ENCODE measurements around the gene CLDN12. TPM values are rescaled to one million over a fixed set of nuclear protein-coding genes. Genes with fewer than 3 reads are reported as not detected.

Gene CLDN12
- total and polyA plus RNA-seq, 2 of the 13 experiments (the other 11 are each of a cell fraction or from before 2014, with no cell fraction given) = 44.1 to 114 TPM

DNA sequence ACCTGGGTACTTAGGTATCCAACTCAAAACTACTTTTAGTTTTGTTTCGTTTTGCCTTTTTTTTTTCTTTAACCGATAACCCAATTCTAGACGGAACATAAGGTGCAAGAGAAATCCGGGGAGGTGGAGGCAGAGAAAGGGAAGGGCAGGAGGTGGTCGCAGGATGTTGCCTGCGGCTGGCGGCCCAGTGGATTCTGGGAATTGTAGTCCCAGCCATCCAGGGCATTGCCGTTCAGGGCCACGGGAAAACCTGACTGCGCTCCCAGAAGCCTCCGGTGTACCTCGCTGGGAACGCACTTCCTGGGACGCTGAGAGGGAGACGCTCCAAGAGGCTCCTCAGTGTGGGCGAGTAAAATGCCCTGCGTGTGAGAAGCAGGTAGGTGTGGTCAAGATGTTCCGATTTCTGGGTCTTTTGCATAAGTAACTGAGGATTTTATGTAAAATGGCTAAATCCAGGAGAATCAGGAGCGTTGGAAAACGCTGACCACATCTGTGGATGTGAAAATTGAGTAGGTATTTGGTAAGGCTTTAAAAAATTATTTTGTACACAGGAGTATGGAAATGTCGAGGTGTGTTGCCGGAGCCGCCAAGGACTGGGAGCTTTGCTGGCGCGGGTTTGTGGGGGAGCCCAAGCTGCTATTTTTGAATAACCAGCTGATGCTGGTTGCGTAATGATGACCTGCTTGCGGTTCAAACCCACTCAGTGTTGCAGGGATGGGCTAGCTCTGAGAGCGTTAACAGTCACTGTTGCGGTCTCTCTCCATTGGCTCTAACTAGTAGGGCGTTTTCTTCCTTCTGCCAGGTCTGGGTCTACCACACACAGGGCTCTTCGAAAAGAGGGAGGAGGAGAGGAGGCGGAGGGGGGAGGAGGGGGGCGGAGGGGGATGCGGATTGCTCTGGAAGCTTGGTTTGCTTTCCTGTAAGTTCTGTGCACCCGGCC, at the start of gene CLDN12 (continued):
- TF ChIP-seq, protein P1, sequence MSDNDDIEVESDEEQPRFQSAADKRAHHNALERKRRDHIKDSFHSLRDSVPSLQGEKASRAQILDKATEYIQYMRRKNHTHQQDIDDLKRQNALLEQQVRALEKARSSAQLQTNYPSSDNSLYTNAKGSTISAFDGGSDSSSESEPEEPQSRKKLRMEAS (IDR thresholded peaks at IDR 0.05) = peak; percentile 73
- no peak for TF ChIP-seq ZC3H13 (CRISPR knock-in tag; IDR thresholded peaks at IDR 0.05)
- 0 out of 2 replicates have a peak, but pooled peaks have one; percentile 78 for TF ChIP-seq RELA (CRISPR knock-in tag; IDR thresholded peaks at IDR 0.05)
- TF ChIP-seq CENPT (CRISPR knock-in tag; IDR thresholded peaks at IDR 0.05; ENCODE audit: low read depth) = no peak
- no peak for TF ChIP-seq ZNF891 (CRISPR knock-in tag; IDR thresholded peaks at IDR 0.05)
- TF ChIP-seq SOX5 (CRISPR knock-in tag; IDR thresholded peaks at IDR 0.05; ENCODE audit: borderline replicate concordance) = peak; percentile 47; the same call in 1 of the 2 replicates
- no peak for TF ChIP-seq ZNF264 (CRISPR knock-in tag; IDR thresholded peaks at IDR 0.05)
- peak; percentile 22; the same call in 1 of the 2 replicates for TF ChIP-seq ZNF292 (CRISPR knock-in tag; IDR thresholded peaks at IDR 0.05; ENCODE audit: borderline replicate concordance, low read depth)
- TF ChIP-seq, protein P2, sequence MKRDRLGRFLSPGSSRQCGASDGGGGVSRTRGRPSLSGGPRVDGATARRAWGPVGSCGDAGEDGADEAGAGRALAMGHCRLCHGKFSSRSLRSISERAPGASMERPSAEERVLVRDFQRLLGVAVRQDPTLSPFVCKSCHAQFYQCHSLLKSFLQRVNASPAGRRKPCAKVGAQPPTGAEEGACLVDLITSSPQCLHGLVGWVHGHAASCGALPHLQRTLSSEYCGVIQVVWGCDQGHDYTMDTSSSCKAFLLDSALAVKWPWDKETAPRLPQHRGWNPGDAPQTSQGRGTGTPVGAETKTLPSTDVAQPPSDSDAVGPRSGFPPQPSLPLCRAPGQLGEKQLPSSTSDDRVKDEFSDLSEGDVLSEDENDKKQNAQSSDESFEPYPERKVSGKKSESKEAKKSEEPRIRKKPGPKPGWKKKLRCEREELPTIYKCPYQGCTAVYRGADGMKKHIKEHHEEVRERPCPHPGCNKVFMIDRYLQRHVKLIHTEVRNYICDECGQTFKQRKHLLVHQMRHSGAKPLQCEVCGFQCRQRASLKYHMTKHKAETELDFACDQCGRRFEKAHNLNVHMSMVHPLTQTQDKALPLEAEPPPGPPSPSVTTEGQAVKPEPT (CRISPR knock-in tag; IDR thresholded peaks at IDR 0.05; ENCODE audit: low read depth) = no peak; the same call in 1 of the 2 replicates
- TF ChIP-seq, protein P3, sequence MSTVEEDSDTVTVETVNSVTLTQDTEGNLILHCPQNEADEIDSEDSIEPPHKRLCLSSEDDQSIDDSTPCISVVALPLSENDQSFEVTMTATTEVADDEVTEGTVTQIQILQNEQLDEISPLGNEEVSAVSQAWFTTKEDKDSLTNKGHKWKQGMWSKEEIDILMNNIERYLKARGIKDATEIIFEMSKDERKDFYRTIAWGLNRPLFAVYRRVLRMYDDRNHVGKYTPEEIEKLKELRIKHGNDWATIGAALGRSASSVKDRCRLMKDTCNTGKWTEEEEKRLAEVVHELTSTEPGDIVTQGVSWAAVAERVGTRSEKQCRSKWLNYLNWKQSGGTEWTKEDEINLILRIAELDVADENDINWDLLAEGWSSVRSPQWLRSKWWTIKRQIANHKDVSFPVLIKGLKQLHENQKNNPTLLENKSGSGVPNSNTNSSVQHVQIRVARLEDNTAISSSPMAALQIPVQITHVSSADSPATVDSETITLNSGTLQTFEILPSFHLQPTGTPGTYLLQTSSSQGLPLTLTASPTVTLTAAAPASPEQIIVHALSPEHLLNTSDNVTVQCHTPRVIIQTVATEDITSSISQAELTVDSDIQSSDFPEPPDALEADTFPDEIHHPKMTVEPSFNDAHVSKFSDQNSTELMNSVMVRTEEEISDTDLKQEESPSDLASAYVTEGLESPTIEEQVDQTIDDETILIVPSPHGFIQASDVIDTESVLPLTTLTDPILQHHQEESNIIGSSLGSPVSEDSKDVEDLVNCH (CRISPR knock-in tag; IDR thresholded peaks at IDR 0.05) = 0 out of 2 replicates have a peak, but pooled peaks have one; percentile 53
- TF ChIP-seq, protein P4, sequence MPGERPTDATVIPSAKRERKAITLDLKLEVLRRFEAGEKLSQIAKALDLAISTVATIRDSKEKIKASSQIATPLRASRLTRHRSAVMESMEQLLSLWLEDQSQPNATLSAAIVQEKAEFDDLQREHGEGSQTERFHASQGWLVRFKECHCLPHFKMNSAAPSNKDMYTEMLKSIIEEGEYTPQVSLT (CRISPR knock-in tag; IDR thresholded peaks at IDR 0.05; ENCODE audit: borderline replicate concordance, low read depth) = no peak
- peak; percentile 82; the same call in 1 of the 2 replicates for TF ChIP-seq AHR (CRISPR knock-in tag; IDR thresholded peaks at IDR 0.05)
- TF ChIP-seq ATF7-NPFF (CRISPR knock-in tag; IDR thresholded peaks at IDR 0.05; ENCODE audit: low read depth) = no peak; the same call in 1 of the 2 replicates
- TF ChIP-seq ZNF615 (CRISPR knock-in tag; IDR thresholded peaks at IDR 0.05; ENCODE audit: borderline replicate concordance) = no peak
- no peak for TF ChIP-seq TAF15 (IDR thresholded peaks at IDR 0.05; ENCODE audit: low read depth, low read length, poor library complexity, severe bottlenecking)
- TF ChIP-seq TBX3 (IDR thresholded peaks at IDR 0.05; ENCODE audit: borderline replicate concordance) = no peak
- no peak for TF ChIP-seq ZNF235 (CRISPR knock-in tag; IDR thresholded peaks at IDR 0.05; ENCODE audit: borderline replicate concordance)
- TF ChIP-seq, protein P5, sequence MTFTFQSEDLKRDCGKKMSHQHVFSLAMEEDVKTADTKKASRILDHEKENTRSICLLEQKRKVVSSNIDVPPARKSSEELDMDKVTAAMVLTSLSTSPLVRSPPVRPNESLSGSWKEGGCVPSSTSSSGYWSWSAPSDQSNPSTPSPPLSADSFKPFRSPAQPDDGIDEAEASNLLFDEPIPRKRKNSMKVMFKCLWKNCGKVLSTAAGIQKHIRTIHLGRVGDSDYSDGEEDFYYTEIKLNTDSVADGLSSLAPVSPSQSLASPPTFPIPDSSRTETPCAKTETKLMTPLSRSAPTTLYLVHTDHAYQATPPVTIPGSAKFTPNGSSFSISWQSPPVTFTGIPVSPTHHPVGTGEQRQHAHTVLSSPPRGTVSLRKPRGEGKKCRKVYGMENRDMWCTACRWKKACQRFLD (CRISPR knock-in tag; IDR thresholded peaks at IDR 0.05; ENCODE audit: borderline replicate concordance) = no peak
- no peak for TF ChIP-seq SMC3 (IDR thresholded peaks at IDR 0.05; ENCODE audit: low read length)
- peak; percentile 71; the same call in 1 of the 2 replicates for TF ChIP-seq KDM2A (CRISPR knock-in tag; IDR thresholded peaks at IDR 0.05; ENCODE audit: borderline replicate concordance, low read depth)
- TF ChIP-seq, protein P6, sequence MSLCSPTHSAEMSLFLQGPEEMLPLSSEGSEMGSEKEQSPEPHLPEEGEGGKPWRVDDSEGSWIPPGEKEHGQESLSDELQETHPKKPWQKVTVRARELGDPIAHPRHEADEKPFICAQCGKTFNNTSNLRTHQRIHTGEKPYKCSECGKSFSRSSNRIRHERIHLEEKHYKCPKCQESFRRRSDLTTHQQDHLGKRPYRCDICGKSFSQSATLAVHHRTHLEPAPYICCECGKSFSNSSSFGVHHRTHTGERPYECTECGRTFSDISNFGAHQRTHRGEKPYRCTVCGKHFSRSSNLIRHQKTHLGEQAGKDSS (CRISPR knock-in tag; IDR thresholded peaks at IDR 0.05; ENCODE audit: borderline replicate concordance, low read depth) = no peak; the same call in 1 of the 2 replicates

Data from HepG2 (cell line).